COLO668 (cell line): ENCODE measurements around the gene GNAT2.

Source experiments
- DNase-seq: peaks from one replicate; lab custom pipeline; 2025; ENCODE audit not compliant: unreplicated experiment; lab: John Stamatoyannopoulos, UW

GNAT2 gene

GRCh38 chr1:109642626-109643025 is 23.2 kb upstream of the GNAT2 start:
- DNase-seq = no peak

DNA sequence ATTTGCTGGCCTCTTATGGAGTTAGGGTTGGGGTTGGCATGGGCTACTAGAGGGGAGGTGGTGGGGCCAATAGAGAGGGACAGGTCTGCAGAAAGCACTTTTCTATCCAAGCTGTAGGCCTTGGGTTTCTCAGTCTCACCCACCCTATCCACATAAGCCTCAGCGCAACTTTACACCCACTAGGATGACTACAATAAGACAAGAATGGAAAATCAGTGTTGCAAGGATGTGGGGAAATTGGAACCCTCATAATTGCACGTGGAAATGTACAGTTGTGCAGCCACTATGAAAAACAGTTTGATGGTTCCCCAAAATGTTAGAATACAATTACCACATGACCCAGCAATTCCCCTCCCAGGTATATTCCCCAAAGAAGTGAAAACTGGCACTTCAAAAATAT is 22.4 kb upstream of the GNAT2 start:
- no peak for DNase-seq

- DNase-seq = no peak
Measured at GRCh38 chr1:109641078-109641740, 21.8 kb upstream of the GNAT2 start.

DNA sequence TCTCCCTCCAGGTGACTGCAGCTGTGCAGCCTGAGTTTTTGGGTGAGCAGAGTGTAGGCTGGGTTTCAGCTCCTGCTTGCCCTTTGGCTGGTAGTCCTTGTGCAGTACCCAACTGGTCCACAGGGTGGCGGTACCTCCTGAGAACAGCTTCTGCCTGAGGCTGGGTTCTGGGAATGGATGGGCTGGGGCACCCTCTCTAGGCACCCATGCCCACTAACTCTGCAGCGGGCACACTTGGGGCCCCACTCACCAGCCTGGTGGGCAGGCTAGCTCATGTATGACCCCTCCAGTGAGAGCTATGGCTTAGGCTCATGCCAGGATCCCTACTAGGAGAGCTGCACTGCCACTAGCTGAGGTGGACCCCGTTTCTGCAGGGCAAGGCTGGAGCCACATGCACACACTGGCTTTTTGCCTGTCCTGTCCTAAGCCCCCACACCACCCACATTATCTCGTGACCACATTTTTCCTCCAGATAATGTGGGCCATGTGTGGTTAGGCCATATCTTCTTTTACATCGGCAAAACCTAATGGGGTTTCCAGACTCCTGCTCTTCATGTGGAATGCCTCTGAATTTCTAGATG is 21.0 kb upstream of the GNAT2 start:
- peak; percentile 82 for DNase-seq

DNA sequence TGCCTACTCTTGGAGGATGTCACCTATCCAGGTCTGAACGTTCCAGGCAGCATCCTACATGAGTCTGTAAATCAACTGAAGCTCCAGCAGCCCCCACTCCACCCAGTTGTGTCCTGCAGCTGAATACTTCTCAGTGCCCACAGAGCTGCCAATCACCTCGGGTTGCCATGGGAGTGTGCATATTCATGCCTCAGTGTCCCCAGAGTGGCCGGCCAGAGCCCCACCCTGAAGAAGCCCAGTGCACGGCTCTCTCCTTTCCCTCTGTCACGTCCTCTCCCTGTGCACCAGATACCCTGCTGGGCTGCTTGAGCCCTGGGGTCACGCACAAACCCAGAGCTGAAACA is 20.4 kb upstream of the GNAT2 start:
- DNase-seq = no peak

GRCh38 chr1:109639063-109639840 is 19.8 kb upstream of the GNAT2 start:
- DNase-seq = no peak

GRCh38 chr1:109637446-109637845 is 18.0 kb upstream of the GNAT2 start:
- DNase-seq = no peak

GRCh38 chr1:109636201-109636952 is 17.0 kb upstream of the GNAT2 start:
- no peak for DNase-seq

GRCh38 chr1:109635862-109636200 is 16.4 kb upstream of the GNAT2 start:
- no peak for DNase-seq

- DNase-seq = no peak
Measured at GRCh38 chr1:109634771-109635750, 15.6 kb upstream of the GNAT2 start.

- DNase-seq = no peak
Measured at GRCh38 chr1:109634292-109634691, 14.9 kb upstream of the GNAT2 start.

DNA sequence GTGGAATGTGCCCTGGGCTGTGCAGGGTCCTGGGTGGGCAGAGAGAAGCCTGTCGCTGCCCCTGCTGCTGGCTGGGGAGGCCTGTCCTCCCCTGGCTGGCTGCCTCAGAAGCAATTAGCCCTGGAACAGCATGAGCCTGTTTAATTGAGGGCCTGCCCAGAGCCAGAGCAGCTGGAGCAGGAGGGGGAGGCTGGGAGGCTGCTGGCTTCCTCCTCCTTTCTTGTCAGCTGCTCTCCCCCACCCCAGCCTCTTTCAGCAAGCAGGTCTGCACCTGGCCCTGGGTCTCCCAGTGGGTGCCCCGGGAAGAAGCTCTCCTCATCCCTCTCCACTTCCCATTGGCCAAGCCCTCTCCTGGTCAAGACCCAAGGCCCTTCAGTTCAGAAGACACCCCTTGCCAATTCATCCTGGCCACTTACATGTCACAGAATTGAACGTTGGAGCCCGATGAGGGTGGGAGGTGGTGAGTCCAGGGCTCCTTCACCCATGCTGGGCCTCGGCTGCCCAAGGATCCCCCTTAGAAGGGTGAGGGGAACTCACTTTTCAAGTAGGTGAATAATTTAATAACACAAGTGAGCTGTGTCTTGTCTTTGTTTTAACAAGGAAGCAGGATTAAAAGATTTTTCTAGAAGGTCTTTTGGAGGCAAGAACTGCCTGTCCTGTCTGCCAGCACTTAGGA is 13.4 kb upstream of the GNAT2 start:
- DNase-seq = peak; percentile 33

DNA sequence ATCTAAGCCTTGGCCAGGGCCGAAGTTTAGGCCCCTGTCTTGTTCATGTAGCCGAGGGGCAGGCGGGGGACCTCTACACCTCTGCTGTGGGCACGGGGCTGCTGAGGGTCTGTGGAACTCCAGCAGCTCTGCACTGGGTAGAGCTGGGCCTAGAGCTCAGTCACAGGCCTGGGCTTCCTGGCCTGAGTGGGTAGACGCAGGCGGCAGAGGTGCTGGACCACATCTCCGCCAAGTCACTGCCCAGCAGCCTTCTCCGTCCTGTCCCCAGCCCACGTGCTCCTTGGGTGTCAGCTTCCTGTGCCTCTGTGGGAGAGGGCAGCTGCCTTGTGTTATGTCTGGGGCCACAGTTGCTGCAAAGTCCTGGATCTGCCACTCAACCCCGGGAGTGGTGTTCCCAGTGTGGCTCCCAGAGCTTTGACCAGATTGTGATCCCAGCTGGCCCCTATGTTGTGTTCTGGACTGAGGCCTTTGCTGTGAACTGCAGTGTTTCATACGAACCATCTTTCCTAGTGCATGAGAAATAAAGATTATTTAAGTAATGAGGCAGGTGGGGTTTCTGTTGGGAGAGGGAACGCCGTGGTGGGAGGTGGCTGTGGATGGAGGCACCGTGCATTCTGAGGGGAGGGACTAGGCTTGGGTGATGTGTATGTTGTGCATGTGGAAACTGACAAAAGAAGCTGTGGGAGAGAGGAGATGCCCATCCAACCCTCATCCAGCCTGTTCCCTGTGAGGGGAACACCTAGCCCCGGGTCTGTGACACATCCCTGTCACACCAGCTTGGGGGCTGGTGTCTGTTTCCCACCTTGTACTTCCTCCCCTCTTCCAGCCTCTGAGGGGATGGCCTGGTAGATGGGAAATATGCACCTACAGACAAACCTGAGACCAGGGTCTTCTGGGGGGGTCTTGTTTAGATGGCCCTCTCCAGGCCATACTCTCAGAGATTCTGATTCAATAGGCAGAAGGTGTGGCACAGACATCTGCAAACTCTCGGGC is 12.4 kb upstream of the GNAT2 start:
- no peak for DNase-seq

- DNase-seq = no peak
Measured at GRCh38 chr1:109630898-109631512, 11.6 kb upstream of the GNAT2 start.

- no peak for DNase-seq
Measured at GRCh38 chr1:109630081-109630897, 10.9 kb upstream of the GNAT2 start.

GRCh38 chr1:109629372-109630030 is 10.1 kb upstream of the GNAT2 start:
- DNase-seq = no peak
